Measurements from ENCODE around the gene HDGFL2. TPM values are rescaled to one million over a fixed set of nuclear protein-coding genes. Genes with fewer than 3 reads are reported as not detected.
"Not testable (repeated sequence)": the region's sequence is repeated elsewhere in the genome, so short reads cannot be mapped to it uniquely, and the experiment has no call there.

Gene HDGFL2
- total RNA-seq, 1 donor from 2014 or later = 92.6 TPM

DNA sequence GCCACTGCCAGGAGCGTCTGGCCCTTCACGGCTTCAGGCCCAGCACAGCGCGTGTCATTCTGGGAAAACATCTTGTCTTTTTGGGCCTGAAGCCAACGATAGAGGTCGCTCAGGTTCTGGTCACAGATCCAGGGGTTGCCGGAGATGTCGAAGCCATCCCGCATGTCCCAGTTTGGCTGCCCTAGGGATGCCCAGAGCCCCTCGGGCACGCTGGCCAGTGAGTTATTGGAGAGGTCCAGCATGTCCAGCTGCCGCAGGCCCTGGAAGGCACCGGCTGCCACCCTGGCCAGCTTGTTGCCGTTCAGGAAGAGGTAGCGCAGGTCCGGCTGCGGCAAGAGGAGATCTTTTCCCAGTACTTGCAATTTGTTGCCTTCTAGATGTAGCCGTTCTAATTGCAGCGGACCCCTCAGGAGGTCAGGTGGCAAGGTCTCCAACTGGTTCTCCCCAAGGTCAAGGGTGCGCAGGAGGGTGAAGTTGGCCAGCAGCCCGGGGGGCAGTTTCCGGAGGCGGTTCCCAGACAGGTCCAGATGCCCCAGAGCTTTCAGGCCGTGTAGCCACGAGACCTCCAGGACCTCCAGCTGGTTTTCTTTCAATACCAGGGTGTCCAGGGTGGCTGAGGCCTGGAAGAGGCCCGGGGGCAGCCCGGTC is 66.0 kb downstream of the HDGFL2 start:
- TF ChIP-seq, protein P1, sequence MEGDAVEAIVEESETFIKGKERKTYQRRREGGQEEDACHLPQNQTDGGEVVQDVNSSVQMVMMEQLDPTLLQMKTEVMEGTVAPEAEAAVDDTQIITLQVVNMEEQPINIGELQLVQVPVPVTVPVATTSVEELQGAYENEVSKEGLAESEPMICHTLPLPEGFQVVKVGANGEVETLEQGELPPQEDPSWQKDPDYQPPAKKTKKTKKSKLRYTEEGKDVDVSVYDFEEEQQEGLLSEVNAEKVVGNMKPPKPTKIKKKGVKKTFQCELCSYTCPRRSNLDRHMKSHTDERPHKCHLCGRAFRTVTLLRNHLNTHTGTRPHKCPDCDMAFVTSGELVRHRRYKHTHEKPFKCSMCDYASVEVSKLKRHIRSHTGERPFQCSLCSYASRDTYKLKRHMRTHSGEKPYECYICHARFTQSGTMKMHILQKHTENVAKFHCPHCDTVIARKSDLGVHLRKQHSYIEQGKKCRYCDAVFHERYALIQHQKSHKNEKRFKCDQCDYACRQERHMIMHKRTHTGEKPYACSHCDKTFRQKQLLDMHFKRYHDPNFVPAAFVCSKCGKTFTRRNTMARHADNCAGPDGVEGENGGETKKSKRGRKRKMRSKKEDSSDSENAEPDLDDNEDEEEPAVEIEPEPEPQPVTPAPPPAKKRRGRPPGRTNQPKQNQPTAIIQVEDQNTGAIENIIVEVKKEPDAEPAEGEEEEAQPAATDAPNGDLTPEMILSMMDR (IDR thresholded peaks at IDR 0.05; ENCODE audit: unreplicated experiment) = no peak
- Mint-ChIP-seq H3K36me3 (ENCODE audit: insufficient read depth) (no peaks in the 10 kb centered on the region), H3K27me3 (peaks cover 3% of the 10 kb centered on the region), H3K4me1 (ENCODE audit: low read depth) (no peaks in the 10 kb centered on the region), H3K27ac (no peak overlapping the region), H3K4me3 (ENCODE audit: low read depth) (no peak overlapping the region), H3K9me3 (ENCODE audit: low read depth) (no peaks in the 10 kb centered on the region)
- no peak for DNase-seq (ENCODE audit: low spot score, unreplicated experiment)

DNA sequence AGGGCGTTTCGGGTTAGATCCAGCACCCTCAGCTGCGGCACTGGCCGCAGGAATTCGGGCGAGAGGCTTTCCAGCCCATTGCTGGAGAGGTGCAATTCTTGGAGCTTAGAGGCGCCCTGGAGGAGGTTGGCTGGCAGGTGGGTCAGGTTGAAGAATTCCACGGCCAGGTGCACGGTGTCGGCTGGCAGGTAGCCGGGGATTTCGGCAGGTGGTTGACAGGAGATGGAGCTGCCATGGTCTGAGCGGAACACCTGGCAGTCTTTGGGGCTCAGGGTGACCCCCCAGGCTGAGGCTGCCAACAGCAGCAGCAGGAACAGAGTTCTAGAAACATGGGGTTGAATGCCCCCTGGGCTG is 66.5 kb downstream of the HDGFL2 start:
- TF ChIP-seq, protein P1 (IDR thresholded peaks at IDR 0.05; ENCODE audit: unreplicated experiment) = no peak
- Mint-ChIP-seq H3K27ac (no peak overlapping the region), H3K9me3 (ENCODE audit: low read depth) (no peaks in the 10 kb centered on the region), H3K36me3 (ENCODE audit: insufficient read depth) (no peaks in the 10 kb centered on the region), H3K4me3 (ENCODE audit: low read depth) (no peak overlapping the region), H3K27me3 (no peaks in the 10 kb centered on the region), H3K4me1 (ENCODE audit: low read depth) (no peaks in the 10 kb centered on the region)
- DNase-seq (ENCODE audit: low spot score, unreplicated experiment) = no peak

DNA sequence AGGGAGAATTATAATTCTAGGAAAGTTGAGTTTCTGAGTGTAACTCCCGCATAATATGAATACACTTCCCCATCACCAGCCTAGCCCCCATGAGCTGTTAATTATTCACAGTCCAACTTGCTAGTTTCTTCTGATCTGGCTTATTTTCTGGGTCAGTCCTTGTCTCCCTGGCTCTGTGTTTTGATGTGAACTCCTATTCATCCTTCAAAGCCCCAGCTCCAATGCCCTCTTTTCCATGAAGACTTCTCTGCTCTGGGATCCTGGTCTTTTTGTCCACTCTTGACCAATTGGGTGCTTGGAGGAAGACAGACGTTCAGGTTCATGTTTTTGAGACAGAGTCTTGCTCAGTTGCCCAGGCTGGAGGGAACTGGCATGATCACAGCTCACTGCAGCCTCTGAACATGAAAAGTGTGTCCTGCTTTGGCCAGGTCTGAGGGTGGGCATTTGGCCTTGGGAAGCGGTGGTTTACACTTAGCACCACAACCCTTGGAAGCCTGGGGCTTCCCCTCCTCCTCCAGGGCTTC is 67.1 kb downstream of the HDGFL2 start:
- no peaks in the 10 kb centered on the region for H3K27me3 Mint-ChIP-seq
- H3K4me3 Mint-ChIP-seq (ENCODE audit: low read depth) = no peak overlapping the region
- TF ChIP-seq, protein P1 (IDR thresholded peaks at IDR 0.05; ENCODE audit: unreplicated experiment) = no peak
- H3K27ac Mint-ChIP-seq = no peak overlapping the region
- H3K4me1 Mint-ChIP-seq (ENCODE audit: low read depth) = no peaks in the 10 kb centered on the region
- H3K9me3 Mint-ChIP-seq (ENCODE audit: low read depth) = no peaks in the 10 kb centered on the region
- H3K36me3 Mint-ChIP-seq (ENCODE audit: insufficient read depth) = no peaks in the 10 kb centered on the region
- DNase-seq (ENCODE audit: low spot score, unreplicated experiment) = no peak

DNA sequence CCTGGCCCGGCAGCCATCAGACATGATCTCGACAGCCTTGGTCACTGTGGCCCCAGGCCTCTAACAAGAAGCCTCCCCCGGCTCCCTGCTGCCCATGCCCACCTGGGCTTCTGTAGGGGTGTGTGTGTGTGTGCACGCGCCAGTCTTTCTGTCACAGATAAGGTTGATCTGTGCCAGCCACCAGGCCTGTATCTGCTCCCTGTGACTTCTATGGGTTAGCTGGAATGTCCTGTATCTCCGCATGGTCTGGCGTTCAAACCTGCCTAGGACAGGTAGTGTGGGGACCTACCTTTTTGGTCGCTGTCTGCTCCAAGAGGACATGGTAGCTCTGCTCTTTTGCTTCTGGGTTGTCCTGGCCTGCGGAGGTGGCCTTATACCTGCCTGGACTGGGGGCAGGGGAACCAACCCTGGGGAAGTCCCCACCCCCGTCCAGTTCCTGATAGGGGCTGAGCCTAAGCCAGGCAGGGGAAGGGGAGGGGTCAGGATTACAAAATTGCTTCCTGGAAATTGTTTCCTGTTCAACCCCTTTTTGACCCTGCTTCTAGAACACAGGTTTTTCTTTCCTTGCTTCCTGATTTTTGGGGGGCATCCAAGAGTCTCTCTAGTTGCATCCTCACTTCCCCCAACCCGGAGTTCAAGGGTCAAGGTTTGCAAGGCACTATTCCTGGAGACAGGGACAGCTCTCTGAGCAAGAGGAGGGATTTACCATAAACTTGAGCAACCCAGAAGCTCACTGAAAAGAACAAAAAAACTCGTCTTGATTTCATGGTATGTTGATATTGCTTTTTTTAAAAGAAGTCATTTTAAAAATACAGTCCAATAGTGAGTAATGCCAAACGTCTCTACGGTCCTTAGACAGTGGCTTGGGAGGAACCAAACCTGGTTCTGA is 67.8 kb downstream of the HDGFL2 start, which contains the start of gene LRG1:
Gene LRG1, minus strand, starts transcription at position 344 of the 889 bp plus-strand sequence. Its CDS starts 23 bp downstream, at position 321.
- no peaks in the 10 kb centered on the region for H3K9me3 Mint-ChIP-seq (ENCODE audit: low read depth)
- no peaks in the 10 kb centered on the region for H3K36me3 Mint-ChIP-seq (ENCODE audit: insufficient read depth)
- no peaks in the 10 kb centered on the region for H3K27me3 Mint-ChIP-seq
- TF ChIP-seq, protein P1 (IDR thresholded peaks at IDR 0.05; ENCODE audit: unreplicated experiment) = no peak
- no peak for DNase-seq (ENCODE audit: low spot score, unreplicated experiment)
- H3K4me1 Mint-ChIP-seq (ENCODE audit: low read depth) = no peaks in the 10 kb centered on the region
- no peak within 1 kb of the TSS for H3K27ac Mint-ChIP-seq
- no peak within 1 kb of the TSS for H3K4me3 Mint-ChIP-seq (ENCODE audit: low read depth)

DNA sequence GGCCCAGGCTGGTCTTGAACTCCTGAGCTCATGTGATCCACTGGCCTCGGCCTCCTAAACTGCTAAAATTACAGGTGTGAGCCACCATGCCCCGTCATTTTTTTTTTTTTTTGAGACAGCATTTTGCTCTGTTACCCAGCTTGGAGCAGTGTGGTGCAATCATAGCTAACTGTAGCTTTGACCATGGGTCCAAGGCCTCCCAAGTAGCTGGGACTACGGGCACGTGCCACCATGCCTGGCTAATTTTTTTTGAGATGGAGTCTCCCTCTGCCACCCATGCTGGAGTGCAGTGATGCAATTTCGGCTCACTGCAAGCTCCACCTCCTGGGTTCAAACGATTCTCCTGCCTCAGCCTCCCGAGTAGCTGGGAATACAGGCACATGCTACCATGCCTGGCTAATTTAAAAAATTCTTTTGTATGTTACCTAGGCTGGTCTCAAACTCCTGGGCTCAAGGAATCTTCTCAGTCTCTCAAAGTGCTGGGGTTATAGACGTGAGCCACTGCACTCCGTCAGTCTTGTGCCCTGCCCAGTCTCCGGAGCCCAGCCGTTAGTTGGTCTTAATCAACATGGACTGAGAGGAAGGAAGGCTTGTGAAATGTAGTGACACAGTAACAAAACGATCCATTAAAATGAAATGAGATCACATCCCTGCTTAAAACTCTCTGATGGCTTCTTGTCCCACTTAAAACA is 69.2 kb downstream of the HDGFL2 start:
- H3K27ac Mint-ChIP-seq = no peak overlapping the region
- no peaks in the 10 kb centered on the region for H3K27me3 Mint-ChIP-seq

DNA sequence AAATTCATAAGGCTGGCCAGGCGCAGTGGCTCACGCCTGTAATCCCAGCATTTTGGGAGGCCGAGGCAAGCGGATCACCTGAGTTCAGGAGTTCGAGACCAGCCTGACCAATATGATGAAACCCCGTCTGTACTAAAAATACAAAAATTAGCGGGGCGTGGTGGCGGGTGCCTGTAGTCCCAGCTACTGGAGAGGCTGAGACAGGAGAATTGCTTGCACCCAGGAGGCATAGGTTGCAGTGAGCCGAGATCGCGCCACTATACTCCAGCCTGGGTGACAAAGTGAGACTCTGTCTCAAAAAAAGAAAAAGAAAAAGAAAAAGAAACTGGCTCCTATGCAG is 69.7 kb downstream of the HDGFL2 start:
- H3K9me3 Mint-ChIP-seq (ENCODE audit: low read depth); H3K4me1 Mint-ChIP-seq (ENCODE audit: low read depth); H3K36me3 Mint-ChIP-seq (ENCODE audit: insufficient read depth); DNase-seq (ENCODE audit: low spot score, unreplicated experiment); H3K27ac Mint-ChIP-seq; H3K4me3 Mint-ChIP-seq (ENCODE audit: low read depth); H3K27me3 Mint-ChIP-seq: not testable (repeated sequence)

More for the DNA sequence above, 69.2 kb downstream of the HDGFL2 start:
- no peak overlapping the region for H3K4me3 Mint-ChIP-seq (ENCODE audit: low read depth)
- TF ChIP-seq, protein P1 (IDR thresholded peaks at IDR 0.05; ENCODE audit: unreplicated experiment) = no peak
- no peaks in the 10 kb centered on the region for H3K9me3 Mint-ChIP-seq (ENCODE audit: low read depth)
- DNase-seq (ENCODE audit: low spot score, unreplicated experiment) = no peak
- H3K36me3 Mint-ChIP-seq (ENCODE audit: insufficient read depth) = peaks cover 2% of the 10 kb centered on the region
- no peaks in the 10 kb centered on the region for H3K4me1 Mint-ChIP-seq (ENCODE audit: low read depth)
